ENCODE data around the gene CACNG6. TPM values are rescaled to one million over a fixed set of nuclear protein-coding genes. Genes with fewer than 3 reads are reported as not detected.

Gene CACNG6
- total RNA-seq, 1 donor from 2014 or later = not detected

- peaks cover 4% of the 10 kb centered on the region for H3K9me3 Mint-ChIP-seq
These were observed 56.2 kb downstream of the CACNG6 start for GRCh38 chr19:54047616-54048015.

More at GRCh38 chr19:54047616-54048015, 56.2 kb downstream of the CACNG6 start:
- Histone ChIP-seq H3K4me1 (no peaks in the 10 kb centered on the region), H3F3A (ENCODE audit: low read depth) (no peaks in the 10 kb centered on the region), H3K27me3 (peaks cover 19% of the 10 kb centered on the region), H3K4me3 (no peak overlapping the region), H3K9ac (no peak overlapping the region), H2AFZ (replicated peaks) (no peak overlapping the region), H3K27ac (no peak overlapping the region), H4K20me1 (ENCODE audit: low read depth) (no peaks in the 10 kb centered on the region), H3K79me2 (ENCODE audit: low read depth) (no peaks in the 10 kb centered on the region), H3K9me3 (ENCODE audit: low read depth) (no peaks in the 10 kb centered on the region), H3K36me3 (no peaks in the 10 kb centered on the region), H3K4me2 (no peak overlapping the region)
- H3K27ac Mint-ChIP-seq = no peak overlapping the region
- H3K36me3 Mint-ChIP-seq = no peaks in the 10 kb centered on the region
- H3K27me3 Mint-ChIP-seq (ENCODE audit: insufficient read depth, low read depth) = peaks cover 7% of the 10 kb centered on the region
- TF ChIP-seq, protein P1, sequence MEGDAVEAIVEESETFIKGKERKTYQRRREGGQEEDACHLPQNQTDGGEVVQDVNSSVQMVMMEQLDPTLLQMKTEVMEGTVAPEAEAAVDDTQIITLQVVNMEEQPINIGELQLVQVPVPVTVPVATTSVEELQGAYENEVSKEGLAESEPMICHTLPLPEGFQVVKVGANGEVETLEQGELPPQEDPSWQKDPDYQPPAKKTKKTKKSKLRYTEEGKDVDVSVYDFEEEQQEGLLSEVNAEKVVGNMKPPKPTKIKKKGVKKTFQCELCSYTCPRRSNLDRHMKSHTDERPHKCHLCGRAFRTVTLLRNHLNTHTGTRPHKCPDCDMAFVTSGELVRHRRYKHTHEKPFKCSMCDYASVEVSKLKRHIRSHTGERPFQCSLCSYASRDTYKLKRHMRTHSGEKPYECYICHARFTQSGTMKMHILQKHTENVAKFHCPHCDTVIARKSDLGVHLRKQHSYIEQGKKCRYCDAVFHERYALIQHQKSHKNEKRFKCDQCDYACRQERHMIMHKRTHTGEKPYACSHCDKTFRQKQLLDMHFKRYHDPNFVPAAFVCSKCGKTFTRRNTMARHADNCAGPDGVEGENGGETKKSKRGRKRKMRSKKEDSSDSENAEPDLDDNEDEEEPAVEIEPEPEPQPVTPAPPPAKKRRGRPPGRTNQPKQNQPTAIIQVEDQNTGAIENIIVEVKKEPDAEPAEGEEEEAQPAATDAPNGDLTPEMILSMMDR (IDR thresholded peaks at IDR 0.05) = no peak
- TF ChIP-seq EZH2 (IDR thresholded peaks at IDR 0.05) (no peak), EZH2phosphoT487 (IDR thresholded peaks at IDR 0.05) (no peak)
- DNase-seq (ENCODE audit: low spot score) = no peak
- no peaks in the 10 kb centered on the region for H3K4me1 Mint-ChIP-seq
- no peak overlapping the region for H3K4me3 Mint-ChIP-seq

MicroRNA genes within 50 kb of the gene (microRNA counts, 767-probe panel; counts per million panel counts)
- 460 counts per million, percentile 90 among the panel's probes with 10 or more counts for microRNA hsa-miR-935

Small RNA genes within 50 kb of the gene (small RNA-seq; reads per million reads assigned to genes)
- gene AC012314.20 = not detected

Other genes starting within 250 kb of the CACNG6 start
- gene NLRP12, start 167.3 kb upstream of the CACNG6 start, total RNA-seq (ENCODE audit: low replicate concordance) = 0.19 TPM in 1 of 2 replicates, not detected in the other
- 11.5 and 25.6 TPM in 2 replicates for gene MYADM, start 123.8 kb upstream of the CACNG6 start, total RNA-seq (ENCODE audit: low replicate concordance)
- gene PRKCG, start 109.4 kb upstream of the CACNG6 start, total RNA-seq (ENCODE audit: low replicate concordance) = 0.51 and 3.3 TPM in 2 replicates
- 6.7 and 27.3 TPM in 2 replicates for gene CACNG7, start 82.4 kb upstream of the CACNG6 start, total RNA-seq (ENCODE audit: low replicate concordance)
- gene CACNG8, start 28.7 kb upstream of the CACNG6 start, total RNA-seq (ENCODE audit: low replicate concordance) = 0.02 and 0.37 TPM in 2 replicates
- gene VSTM1, start 72.3 kb downstream of the CACNG6 start, total RNA-seq (ENCODE audit: low replicate concordance) = 0.12 TPM in 1 of 2 replicates, not detected in the other
- gene TARM1, start 89.7 kb downstream of the CACNG6 start, total RNA-seq (ENCODE audit: low replicate concordance) = not detected in 2 replicates
- gene OSCAR, start 109.2 kb downstream of the CACNG6 start, total RNA-seq (ENCODE audit: low replicate concordance) = 2.4 TPM in 1 of 2 replicates, not detected in the other
- 40.3 and 75.9 TPM in 2 replicates for gene NDUFA3, start 111.2 kb downstream of the CACNG6 start, total RNA-seq (ENCODE audit: low replicate concordance)
- gene TFPT, start 124.0 kb downstream of the CACNG6 start, total RNA-seq (ENCODE audit: low replicate concordance) = 9.4 and 18.0 TPM in 2 replicates
- gene PRPF31, start 124.1 kb downstream of the CACNG6 start, total RNA-seq (ENCODE audit: low replicate concordance) = 62.0 and 64.4 TPM in 2 replicates
- gene CNOT3, start 146.1 kb downstream of the CACNG6 start, total RNA-seq (ENCODE audit: low replicate concordance) = 23.2 and 29.4 TPM in 2 replicates
- 2.7 and 5.4 TPM in 2 replicates for gene LENG1, start 168.1 kb downstream of the CACNG6 start, total RNA-seq (ENCODE audit: low replicate concordance)
- gene TMC4, start 181.5 kb downstream of the CACNG6 start, total RNA-seq (ENCODE audit: low replicate concordance) = 0.46 TPM in 1 of 2 replicates, not detected in the other
- gene MBOAT7, start 197.9 kb downstream of the CACNG6 start, total RNA-seq (ENCODE audit: low replicate concordance) = 20.0 and 91.0 TPM in 2 replicates
- 10.3 and 37.3 TPM in 2 replicates for gene TSEN34, start 199.7 kb downstream of the CACNG6 start, total RNA-seq (ENCODE audit: low replicate concordance)
- gene RPS9, start 209.2 kb downstream of the CACNG6 start, total RNA-seq (ENCODE audit: low replicate concordance) = 1,773 and 2,732 TPM in 2 replicates
- not detected in 2 replicates for gene LILRB3, start 231.4 kb downstream of the CACNG6 start, total RNA-seq (ENCODE audit: low replicate concordance)